ENCODE data around the gene CREG1.

The CREG1 gene

GRCh38 chr1:167554028-167554779 is 642 bp upstream of the CREG1 start:
- peak; percentile 31 for ATAC-seq

GRCh38 chr1:167551362-167551761 is 2.2 kb downstream of the CREG1 start:
- ATAC-seq, result no peak
- TF ChIP-seq GLIS3 (CRISPR knock-in tag; IDR thresholded peaks at IDR 0.05) (no peak), RARB (CRISPR knock-in tag; IDR thresholded peaks at IDR 0.05) (no peak), CSRNP3 (CRISPR knock-in tag; IDR thresholded peaks at IDR 0.05) (no peak), TCF4 (CRISPR knock-in tag; IDR thresholded peaks at IDR 0.05; ENCODE audit: borderline replicate concordance) (no peak), OSR1 (CRISPR knock-in tag; IDR thresholded peaks at IDR 0.05) (no peak), CSDC2 (CRISPR knock-in tag; IDR thresholded peaks at IDR 0.05) (no peak), BACH2 (CRISPR knock-in tag; IDR thresholded peaks at IDR 0.05; ENCODE audit: borderline replicate concordance) (no peak), ZNF70 (CRISPR knock-in tag; IDR thresholded peaks at IDR 0.05) (no peak), TSHZ2 (CRISPR knock-in tag; IDR thresholded peaks at IDR 0.05) (no peak), ISL1 (CRISPR knock-in tag; IDR thresholded peaks at IDR 0.05) (no peak), ZC3H10 (CRISPR knock-in tag; IDR thresholded peaks at IDR 0.05) (no peak), ZNF8 (CRISPR knock-in tag; IDR thresholded peaks at IDR 0.05) (no peak), ZFP30 (CRISPR knock-in tag; IDR thresholded peaks at IDR 0.05) (no peak)

More at GRCh38 chr1:167554028-167554779, 642 bp upstream of the CREG1 start:
- TF ChIP-seq TSHZ2 (CRISPR knock-in tag; IDR thresholded peaks at IDR 0.05), result no peak
- no peak for TF ChIP-seq ZFP30 (CRISPR knock-in tag; IDR thresholded peaks at IDR 0.05)
- no peak for TF ChIP-seq TOX (CRISPR knock-in tag; IDR thresholded peaks at IDR 0.05; ENCODE audit: borderline replicate concordance)
- TF ChIP-seq PPARA (CRISPR knock-in tag; IDR thresholded peaks at IDR 0.05; ENCODE audit: borderline replicate concordance), result no peak
- no peak for TF ChIP-seq ZFP3 (CRISPR knock-in tag; IDR thresholded peaks at IDR 0.05)
- TF ChIP-seq PATZ1 (CRISPR knock-in tag; IDR thresholded peaks at IDR 0.05; ENCODE audit: borderline replicate concordance), result no peak
- TF ChIP-seq RARB (CRISPR knock-in tag; IDR thresholded peaks at IDR 0.05), result no peak
- no peak for TF ChIP-seq CSRNP3 (CRISPR knock-in tag; IDR thresholded peaks at IDR 0.05)
- TF ChIP-seq ZNF70 (CRISPR knock-in tag; IDR thresholded peaks at IDR 0.05), result no peak
- TF ChIP-seq ZNF8 (CRISPR knock-in tag; IDR thresholded peaks at IDR 0.05), result no peak
- TF ChIP-seq CREB5 (CRISPR knock-in tag; IDR thresholded peaks at IDR 0.05; ENCODE audit: low read depth), result no peak
- TF ChIP-seq ZNF565 (CRISPR knock-in tag; conservative IDR thresholded peaks at IDR 0.05; ENCODE audit: low read depth), result no peak
- TF ChIP-seq SNAI2 (CRISPR knock-in tag; IDR thresholded peaks at IDR 0.05), result no peak
- TF ChIP-seq BACH2 (CRISPR knock-in tag; IDR thresholded peaks at IDR 0.05; ENCODE audit: borderline replicate concordance), result no peak
- no peak for TF ChIP-seq ISL1 (CRISPR knock-in tag; IDR thresholded peaks at IDR 0.05)
- no peak for TF ChIP-seq OSR1 (CRISPR knock-in tag; IDR thresholded peaks at IDR 0.05)

Measured in SK-N-SH treated with all-trans-retinoic acid at 6 μM for 48 hours (cell line).